ENCODE results near the gene AGRN.

DNA sequence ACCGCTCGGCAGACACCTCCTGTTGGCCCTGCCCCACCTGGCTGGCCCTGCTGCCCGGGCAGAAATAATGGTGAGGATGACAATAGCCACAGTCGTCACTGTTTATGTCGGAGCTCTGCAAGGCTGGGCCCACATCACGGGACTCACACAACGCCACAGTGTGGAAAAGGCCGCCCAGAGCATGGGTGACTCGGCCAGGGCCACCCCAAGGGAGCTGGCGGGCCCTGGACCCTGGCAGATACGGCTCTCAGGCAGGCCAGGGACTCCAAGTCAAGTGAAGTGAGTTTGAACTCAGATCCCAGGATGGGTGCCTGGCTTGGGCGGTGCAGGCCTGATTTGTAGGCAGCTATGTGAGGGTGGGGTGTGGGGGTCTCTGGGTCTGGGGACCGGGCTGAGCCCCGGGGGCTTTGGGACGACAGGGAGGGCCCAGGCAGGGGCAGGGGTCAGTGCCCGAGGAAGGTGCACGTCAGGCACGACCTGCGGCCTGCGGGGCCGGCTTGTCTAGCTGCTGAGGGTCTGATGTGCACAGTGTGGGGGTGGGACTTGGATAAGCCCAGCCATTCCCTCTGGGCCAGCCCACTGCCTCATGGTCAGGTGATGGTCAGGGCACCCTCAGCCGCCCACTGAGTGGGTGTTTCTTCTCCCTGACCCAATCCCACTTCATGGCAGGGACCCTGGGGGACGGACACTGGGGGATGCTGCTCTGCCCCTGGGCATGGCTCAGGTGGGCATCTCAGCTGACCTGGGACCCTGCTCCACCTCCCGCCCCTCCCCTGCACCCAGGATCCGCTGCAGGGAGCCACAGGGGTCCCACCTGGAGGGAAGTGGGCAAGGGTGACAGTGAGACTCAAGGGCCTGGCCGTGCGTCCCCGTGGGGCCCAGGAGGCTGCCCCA, 53.2 kb downstream of the AGRN start:
- TF ChIP-seq FOXM1 (IDR thresholded peaks at IDR 0.05; ENCODE audit: borderline replicate concordance) = no peak
- no peak for TF ChIP-seq LEF1 (IDR thresholded peaks at IDR 0.05; ENCODE audit: borderline replicate concordance)
- no peak for TF ChIP-seq FOXA1 (IDR thresholded peaks at IDR 0.05)
- no peak for TF ChIP-seq ELF4 (IDR thresholded peaks at IDR 0.05)
- no peak for TF ChIP-seq NFRKB (IDR thresholded peaks at IDR 0.05)
- no peak for TF ChIP-seq ZNF384 (IDR thresholded peaks at IDR 0.05)
- TF ChIP-seq SUZ12 (IDR thresholded peaks at IDR 0.05) = no peak
- no peak for TF ChIP-seq FOXK2 (IDR thresholded peaks at IDR 0.05)
